Fibroblast of skin of left quadriceps (primary cell): ENCODE results near the gene FBN1.
A peak's percentile ranks its signal among the peaks of the same experiment; 100 is the strongest.

ENCODE experiments used
- DNase-seq, 2 experiments: peaks; one replicate each; pipeline ENCODE4 v3.0.0-alpha.2; 2013; ENCODE audit warnings: low read depth in 2 of 2

The FBN1 gene

DNA sequence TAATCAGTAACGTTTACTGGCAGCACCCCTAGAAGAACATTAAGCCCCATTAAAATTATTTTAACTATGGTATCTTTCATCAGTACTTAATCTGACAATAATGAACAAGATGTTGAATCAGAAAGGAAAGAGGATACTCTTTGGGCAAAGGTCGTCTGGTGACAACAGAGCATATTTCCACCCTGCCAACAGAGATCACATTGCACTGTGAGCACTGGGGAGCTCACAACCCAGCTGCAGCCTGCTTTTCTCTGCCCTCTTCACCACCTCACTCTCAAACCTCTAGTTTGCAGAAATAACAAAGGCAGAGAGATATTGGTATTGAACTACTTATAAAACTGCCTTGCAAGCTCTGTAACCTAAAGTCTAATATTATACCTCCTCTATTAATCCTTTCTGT lies 130.0 kb downstream of the FBN1 start:
- no peak for DNase-seq

DNA sequence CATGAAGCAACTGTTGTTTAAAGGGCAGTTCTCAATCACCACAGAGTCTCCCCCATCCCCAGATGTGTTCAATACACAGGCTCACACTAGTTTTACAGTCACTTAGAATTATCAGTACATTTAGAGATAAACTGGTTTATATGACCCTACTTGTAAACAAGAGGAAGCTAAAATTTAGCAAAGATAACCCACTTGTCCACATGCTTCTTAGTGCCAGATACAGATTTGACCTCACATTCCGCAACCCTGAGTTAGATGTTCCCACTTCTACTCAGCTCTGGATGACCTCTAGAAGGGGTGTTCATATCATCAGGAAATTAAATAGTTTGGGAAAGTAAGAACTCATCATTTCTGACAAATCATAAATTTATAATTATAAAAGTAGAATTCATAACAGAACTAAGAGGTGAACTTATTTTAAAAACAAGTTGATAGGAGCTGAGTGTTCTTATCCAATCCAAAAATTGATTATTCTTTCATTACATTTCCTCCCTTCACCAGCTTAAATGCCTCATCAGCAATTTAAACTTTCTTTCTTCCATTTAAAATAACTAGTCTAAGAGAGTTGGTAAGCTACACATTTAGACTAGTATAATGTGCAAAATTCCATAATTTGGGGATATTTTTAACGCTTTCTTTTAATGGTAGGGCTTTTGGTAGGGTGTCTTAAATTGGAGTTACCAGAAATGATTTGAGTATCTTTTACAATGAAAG lies 131.2 kb downstream of the FBN1 start:
- DNase-seq = no peak

DNA sequence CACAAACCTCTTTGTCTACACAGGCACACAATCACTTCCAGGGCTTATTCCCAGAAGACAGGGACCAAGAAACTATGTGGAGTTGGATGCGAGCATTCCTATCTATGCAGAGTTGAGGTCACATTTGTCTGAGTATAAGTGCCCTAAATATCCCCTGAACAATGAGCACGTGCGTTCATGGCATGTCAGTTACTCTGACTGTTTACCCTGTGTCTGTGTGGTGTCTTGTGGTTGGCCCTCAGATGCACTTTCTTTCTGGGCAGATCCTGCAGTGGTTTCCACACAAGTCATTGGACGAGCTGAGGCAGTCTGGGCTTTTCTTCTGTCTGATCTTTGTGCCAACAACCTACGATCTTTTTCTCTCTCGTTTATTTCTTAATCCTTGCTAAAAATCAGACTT lies 134.5 kb downstream of the FBN1 start:
- no peak for DNase-seq

DNA sequence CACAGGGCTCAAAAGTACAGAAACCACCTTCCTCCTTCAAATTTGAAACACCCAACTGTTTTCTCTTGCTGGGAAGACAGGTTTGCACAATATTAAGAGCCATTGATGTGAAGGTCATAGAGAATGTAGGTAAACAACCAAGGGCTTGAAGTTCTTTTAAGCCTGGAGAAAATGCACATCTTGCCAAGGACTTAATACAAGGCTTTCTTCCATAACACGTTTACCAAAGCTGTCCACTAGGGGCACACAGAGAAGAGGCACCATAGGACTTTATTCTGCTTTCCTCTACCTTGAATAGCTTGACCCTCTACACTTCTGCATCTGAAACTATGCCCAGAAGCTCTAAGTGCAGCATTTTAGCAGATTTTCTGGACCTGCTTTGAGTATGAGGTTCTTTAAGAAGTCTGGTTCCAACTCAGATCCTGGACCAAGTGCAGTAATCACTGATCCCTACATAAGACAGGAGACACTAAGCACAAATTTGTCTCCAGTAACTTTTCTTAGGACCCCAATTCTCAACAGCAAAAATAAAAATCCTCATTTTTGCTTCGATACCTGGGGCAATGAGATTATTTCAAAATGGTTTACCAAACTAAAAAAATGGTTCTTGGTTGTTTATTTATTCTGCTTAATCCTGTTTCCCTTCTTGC lies 138.0 kb downstream of the FBN1 start:
- DNase-seq = peak; percentile 14 to 24

DNA sequence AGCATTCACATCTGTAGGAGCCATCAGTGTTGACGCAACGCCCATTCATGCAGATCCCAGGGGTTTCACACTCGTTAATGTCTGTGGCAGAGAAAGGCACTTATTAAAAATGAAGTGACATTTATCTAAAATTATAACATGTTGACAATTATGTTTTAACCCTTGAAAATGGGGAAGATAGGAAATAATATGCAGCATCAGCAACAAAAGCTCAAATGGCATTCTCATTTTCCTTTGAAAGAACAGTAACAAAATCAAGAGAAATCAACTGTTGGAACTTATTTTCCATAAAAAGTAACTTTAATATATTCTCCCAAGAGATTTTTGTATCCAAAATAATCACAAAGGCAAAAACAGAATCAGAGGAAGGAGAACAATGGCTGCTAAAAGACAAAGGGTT lies 140.4 kb downstream of the FBN1 start:
- no peak for DNase-seq

DNA sequence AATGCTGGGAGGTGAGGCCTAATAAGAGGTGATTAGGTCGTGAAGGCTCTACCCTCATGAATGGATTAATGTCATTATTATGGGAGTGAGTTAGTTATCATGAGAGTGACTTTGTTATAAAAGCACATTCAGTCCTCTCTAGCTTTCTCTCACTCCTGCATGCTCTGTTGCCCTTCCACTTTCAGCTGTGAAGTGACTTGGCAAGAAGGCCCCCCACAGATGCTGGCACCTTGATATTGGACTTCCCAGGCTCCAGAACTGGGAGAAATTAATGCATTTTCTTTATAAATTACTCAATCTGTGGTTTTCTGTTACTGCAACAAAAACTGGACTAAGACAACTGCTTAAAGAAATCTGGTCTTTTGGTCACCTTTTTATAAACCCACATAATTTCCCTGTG lies 144.3 kb downstream of the FBN1 start:
- DNase-seq = no peak

DNA sequence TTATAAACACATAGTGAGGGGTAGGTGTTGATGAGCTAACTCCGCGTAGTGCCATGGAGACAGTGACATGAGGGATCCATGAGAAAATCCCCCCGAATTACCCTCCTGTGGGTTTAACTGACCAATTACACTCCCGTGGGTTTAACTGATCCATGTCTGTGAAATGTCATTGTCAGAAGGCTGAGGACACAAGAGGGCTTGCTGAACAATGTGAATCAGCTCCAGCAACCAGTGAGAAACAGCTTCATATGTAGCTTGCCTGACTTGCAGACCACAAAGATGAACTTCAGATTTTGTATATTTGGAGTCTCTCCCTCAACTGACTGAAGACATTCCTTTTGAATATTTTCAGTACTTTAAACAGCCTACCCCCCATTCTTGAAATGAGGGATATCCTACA lies 144.9 kb downstream of the FBN1 start:
- DNase-seq = peak in 1 of 2 experiments; percentile 13

DNA sequence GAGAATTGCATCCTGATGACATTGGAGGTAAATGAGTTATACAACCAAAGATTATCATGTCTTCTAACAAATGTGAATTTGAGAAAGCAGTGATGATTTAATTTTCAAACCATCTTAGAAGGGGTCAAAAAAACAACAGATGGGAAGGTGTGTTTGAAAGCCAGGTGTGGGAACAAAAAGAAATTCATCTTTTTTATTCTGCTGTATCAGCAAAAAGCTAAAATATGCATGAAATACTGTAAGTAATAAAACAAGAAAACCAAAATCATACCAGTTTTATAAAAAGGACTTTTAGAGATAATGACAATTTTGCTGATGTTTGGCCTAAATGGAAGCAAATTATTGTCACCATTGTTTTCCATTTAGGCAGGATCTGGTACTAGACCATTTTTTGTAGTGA lies 145.5 kb downstream of the FBN1 start:
- DNase-seq = no peak

DNA sequence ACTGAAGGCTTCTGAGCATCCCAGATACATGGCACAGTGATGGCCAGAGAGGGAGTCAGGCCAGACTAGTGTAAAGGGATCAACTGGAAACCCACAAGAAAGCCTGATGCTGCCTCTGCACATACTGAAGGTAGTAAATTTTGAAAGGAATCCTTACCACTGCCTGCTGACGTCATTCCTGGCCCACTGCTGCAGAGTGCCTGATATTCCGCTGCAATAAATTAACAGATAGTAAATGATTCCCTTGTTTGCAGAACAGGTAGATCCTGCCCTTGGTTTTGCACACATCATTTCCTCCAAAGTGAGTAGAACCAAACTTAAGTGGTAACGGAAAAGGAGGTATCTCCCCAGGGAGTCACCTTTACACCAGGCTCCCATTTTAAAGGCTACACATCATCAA lies 146.7 kb downstream of the FBN1 start:
- no peak for DNase-seq

DNA sequence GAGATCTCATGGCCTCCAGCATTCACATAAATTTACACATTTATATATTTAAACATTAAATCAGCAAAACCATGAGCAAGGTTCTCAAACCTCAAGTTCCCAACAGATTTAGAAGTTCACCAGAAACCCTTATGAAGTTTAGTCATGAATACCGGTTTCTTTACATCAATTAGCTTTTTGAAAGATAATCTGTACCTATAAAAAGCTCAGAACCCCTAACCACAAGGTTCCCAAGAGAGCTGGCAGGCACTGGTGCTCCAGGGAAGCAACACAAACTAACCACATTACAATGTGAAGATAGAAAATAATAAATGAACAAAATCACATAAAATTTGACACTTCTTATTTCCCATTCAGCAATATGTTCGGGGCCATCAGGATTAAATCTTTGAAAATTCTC lies 150.9 kb downstream of the FBN1 start:
- DNase-seq = peak; percentile 65 to 69

DNA sequence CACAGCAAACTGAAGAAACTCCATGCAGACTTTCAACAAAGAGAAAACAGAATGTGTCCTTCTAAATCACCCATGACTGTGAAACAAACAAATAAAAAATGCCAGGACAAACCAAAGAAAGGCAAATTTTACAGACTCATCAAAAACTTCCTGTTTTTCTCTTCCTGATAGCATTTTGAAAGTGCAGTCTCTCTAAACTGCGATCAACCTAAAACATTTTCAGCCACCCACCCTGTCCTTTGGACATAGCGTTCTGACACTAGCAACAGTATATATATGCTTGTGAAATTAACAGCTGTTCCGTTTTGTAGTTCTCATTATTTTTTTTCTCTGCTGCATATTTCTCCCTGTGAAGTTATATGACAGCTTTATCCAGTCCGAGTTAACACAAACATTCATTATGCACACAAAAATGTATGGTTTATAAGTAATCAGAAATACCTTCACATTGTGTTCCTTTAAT lies 151.7 kb downstream of the FBN1 start:
- no peak for DNase-seq

DNA sequence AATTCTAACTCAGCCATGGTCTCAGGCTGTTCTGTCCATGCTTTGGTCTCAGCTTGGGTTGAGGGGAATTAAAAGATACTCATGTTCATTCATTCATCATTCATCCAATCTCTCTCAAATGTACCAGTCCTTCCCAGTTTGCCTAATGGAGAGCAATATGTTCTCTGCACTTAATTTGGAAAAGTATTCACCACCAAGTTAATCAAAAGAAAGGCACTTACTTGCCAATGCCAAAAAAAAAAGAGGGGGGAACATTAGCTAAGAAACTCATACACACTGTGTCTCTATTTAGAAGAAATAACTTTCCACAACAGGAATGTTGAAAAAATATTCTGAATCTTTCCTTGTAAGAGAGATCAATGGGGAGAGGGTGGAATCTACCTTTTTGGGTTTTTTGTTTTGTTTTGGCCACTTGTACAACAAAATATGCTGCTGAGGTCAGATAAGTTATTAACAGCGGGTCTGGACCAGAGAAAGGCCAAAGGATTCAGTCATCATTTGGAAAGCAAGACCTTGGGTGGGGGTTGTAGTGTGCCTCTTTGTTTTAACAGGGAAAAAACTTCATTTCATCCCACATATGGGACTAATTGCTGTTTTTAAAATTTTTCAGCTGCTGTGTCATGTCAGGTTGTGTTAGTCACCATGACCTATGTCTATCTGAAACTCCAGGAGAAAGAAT lies 152.3 kb downstream of the FBN1 start:
- peak; percentile 89 to 90 for DNase-seq

DNA sequence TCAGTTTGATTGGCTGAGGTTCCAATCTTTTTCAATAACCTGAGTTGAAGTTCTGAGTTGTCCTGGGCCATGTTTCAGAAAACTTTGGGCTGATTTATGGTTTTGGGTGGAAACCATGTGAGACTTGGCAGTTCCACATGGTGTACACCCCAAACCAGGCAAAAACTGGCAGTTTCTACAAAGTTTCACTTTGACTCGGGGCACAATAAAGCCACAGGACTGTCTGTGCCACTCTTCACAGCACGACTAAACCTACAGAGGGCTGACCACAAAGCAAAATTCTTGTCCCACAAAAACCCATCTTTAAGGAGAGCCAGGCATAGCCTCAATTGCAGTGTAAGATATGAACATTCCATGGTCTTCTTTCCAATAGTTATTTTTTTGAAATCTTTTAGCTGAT lies 159.3 kb downstream of the FBN1 start:
- no peak for DNase-seq

DNA sequence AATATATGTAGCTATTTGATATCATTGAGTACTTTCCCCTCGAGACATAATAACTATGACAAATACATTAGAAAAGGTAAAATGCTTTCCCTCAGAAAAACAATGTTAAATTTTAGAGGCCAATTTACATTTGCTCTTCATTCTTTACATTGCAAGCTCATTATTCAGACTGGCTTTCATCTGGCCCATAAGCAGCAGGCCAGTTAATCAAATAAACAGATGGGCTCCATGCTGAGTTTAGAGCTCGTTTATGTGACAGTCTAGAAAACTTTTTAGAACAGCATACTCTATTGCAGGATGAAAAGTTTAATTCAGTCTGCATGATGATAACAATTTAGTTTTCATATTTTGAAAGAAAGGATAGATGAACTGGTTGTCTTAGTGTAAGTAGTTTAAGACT lies 163.7 kb downstream of the FBN1 start:
- peak; percentile 50 to 55 for DNase-seq

DNA sequence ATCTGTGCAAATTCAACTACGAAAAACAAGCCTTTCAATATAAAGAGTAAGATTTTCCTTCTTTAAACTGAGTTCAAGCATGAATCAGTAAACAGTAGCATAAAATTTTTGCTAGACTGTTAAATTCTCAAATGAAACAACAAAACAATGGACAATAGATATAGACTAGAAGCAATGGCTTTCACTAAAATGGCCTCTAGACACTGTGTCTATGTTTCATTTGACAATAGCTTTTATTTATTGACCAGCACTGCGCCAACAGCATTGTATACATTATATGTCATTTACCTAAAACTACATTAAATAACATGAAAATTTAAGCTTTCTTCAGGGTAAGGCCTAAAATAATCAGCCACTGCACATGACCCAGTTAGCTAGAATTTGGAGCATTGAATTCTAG lies 165.8 kb downstream of the FBN1 start:
- no peak for DNase-seq

DNA sequence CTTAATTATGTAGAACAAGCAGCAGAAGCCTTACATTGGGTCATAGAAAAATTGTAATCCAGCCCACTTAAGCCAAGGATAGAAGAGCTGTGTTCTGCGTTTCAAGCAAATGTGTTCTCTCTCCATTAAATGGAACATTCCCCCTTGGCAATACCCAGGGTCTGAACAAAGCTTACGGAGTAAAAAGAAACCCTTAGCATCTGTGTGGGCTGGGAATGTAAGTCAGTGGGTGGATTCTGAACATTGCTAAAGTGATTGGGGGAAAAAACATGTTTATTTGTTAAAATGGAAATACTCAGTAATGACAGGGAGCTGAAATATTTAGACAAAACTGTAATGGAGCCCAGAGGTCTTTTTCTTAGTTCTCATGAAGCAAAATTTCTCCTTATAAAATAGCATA lies 166.9 kb downstream of the FBN1 start:
- DNase-seq = no peak

DNA sequence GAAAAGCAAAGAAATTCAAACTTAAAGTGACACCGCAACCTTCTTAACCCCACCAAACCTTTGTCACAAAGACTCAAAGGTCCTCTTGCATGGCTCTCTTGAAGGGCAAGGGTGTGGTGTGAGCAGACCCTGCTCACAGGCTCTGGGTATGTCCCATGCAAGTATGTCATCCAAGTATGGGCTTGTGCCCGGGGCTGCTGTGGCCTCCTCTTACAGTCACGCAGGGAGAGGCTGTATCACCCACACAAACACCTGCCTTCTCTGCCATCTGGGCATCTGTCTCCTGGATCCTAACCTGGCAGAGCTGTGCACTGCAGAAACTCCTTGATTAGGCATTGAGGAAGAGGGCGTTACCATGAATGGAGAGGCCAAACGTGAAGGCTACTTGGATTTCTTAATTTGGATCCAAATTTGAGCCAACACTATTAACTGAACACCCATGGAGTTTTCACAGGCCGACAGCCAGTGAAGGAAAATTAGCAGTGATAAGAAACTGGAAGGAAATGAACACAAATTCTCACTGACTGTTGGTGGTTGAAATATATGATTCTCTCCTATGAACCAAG lies 167.6 kb downstream of the FBN1 start:
- DNase-seq = no peak

DNA sequence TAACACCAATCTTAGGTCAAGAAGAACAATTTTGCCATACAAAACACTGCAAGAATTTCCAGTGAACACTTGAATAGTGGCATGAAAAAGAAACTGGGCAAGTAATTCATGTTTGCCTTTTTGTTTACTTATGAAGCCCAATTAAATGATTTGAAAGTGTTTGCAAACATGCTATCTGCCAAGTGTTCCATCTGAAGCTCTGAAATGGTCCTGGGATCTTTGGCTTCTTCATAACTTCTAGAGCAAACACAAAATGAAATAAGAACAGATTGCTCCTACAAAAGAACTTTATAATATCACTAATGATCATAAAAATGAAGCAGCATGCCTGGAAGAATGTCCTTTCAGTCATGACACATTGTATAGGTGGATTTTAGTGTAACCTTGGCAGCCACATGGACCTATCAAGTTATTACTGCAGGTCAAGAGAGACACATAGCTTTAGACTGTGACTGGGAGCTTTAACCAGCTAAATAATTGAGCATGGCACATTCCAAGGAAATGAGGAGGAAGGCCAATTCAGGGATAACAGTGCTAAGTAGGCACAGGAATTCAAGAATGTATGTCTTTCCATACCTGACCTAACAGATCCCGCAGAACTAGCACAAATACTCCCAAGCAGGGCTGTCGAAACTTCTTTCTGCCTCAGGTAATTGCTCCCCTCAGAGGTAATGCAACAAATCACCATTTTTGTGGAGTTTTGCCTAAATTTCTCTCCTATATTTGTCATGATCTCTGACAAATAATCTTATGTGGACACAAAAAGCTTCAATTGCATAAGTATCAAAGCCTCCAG lies 169.7 kb downstream of the FBN1 start:
- DNase-seq = no peak

DNA sequence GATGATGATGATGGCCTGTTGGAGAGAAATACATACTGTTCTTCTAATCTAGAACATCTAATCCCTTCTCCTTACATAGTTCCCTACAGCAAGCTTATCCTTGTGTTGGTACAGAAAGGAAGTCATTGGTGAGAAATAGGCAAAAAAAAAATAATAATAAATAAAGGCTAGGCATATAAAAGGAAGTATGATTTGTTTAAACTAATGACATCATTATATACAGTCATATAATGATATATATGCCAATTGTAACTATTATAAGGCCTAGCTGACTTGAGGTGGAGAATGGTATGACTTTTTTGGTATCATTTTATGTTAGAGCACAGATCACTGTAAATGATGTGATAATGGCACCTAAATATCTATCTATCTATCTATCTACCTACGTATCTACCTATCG lies 171.8 kb downstream of the FBN1 start:
- no peak for DNase-seq

DNA sequence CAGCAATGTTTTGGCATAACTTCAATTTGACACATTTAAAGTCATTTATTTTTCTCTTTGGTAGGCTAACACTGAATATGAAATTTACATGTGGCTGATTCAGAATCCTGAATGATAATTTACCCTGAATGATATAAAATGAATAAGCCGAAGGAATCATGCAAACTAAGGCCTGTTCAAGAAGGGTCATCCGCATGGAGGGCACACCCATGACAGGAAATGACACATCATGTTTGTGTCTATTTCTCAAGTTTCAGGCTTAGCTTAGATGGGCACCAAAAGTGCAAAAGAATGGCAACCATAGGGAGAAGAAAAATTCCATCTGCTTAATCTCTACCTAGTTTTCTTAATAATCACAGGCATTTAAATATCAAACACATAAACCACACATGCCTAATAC lies 172.8 kb downstream of the FBN1 start:
- DNase-seq = no peak

DNA sequence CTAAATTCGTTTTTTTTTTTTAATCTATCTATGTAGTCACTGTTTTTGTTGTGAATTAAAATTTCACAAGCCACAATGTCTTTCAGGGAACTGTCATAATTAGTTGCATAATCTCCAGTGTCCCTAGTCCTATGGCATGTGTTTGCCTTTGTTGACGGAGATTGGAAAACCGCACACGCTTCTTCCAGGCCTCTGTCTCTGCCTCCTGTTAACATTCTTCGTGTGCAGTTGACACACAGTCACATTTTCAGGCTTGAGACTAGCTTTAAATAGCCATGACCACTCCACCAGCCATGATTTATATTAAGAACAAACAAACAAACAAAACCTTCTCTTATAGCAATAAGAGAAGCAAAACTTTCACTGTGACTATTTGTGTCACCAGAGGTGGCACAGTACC lies 174.4 kb downstream of the FBN1 start:
- DNase-seq = no peak

DNA sequence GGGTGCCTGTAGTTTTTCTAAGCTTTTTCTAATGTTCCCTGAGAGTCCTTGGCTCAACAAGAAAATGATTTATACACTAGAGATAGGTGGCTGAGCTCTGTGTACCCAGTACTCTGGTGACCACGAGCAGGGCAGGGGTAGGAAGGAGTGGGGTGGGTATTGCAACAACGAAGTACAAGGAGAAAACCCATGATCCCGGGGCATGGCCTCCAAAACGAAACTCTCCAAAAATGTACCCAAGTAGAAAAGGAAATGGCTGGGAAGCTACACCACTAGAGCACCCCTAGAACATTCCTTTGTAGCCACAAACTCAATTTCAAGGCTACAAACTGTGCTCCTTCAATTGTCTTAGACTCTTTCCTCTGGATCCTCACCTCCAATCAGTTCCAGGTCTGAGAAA lies 175.4 kb downstream of the FBN1 start:
- DNase-seq = no peak
